T-cell (primary cell): ENCODE data around the gene EMC10. TPM values are rescaled to one million over a fixed set of nuclear protein-coding genes. Genes with fewer than 3 reads are reported as not detected.
A peak's percentile ranks its signal among the peaks of the same experiment; 100 is the strongest.

Experiments
- ATAC-seq, 4 experiments: fragments of 200-7000 bp in 3 of 4; fragments of 150-1000 bp in 1 of 4; cut with Tn5 transposase; replicated peaks in 1 of 4; 1 replicate in 3 of 4; 2 replicates in 1 of 4; pipeline ENCODE4 v1.10.0; 2021; ENCODE audit warnings: moderate library complexity in 3 of 4, mild to moderate bottlenecking in 2 of 4, moderate number of reproducible peaks in 1 of 4
- CTCF ChIA-PET, 2 donors: fragments of 300-600 bp; sonication (Branson Sonifier 250); formaldehyde crosslinking; loops; one replicate each; lab custom pipeline; 2022; ENCODE audit warnings: antibody characterized with exemption in 2 of 2; lab: Charles Lee
- POLR2A ChIA-PET, 2 donors: fragments of 300-600 bp; sonication (Branson Sonifier 250); formaldehyde crosslinking; loops; one replicate each; lab custom pipeline; 2022; ENCODE audit warnings: antibody characterized with exemption in 2 of 2; lab: Charles Lee
- DNase-seq, 35 experiments: peaks; one replicate each; pipeline versions ENCODE4 v3.0.0 to v3.0.0-alpha.2; 2013 to 2023
- H3K27ac ChIP-seq: one replicate; pipeline ENCODE4 v1.5.1; 2013; ENCODE audit warnings: low read length
- H3K27me3 ChIP-seq, 2 experiments: replicated peaks in 1 of 2; 1 replicate in 1 of 2; 2 replicates in 1 of 2; pipeline versions ENCODE4 v1.6.1 to v1.7.0; 2013; ENCODE audit warnings: low read length in 1 of 2, mixed read lengths in 1 of 2; ENCODE audit not compliant: control insufficient read depth in 2 of 2, insufficient read depth in 2 of 2; ENCODE audit errors: extremely low read depth in 1 of 2
- H3K36me3 ChIP-seq, 2 donors: 1 replicate in 1 of 2; 2 replicates in 1 of 2; pipeline versions ENCODE4 v1.6.1 to v1.7.0; 2013; ENCODE audit warnings: low read length in 1 of 2; ENCODE audit not compliant: control insufficient read depth in 2 of 2, insufficient read depth in 1 of 2; ENCODE audit errors: extremely low read depth in 1 of 2
- H3K4me1 ChIP-seq, 2 experiments: 1 replicate in 1 of 2; 2 replicates in 1 of 2; pipeline versions ENCODE4 v1.6.1 to v1.7.0; 2013; ENCODE audit warnings: low read length in 2 of 2, mixed read lengths in 1 of 2; ENCODE audit not compliant: insufficient read depth in 2 of 2, control insufficient read depth in 1 of 2; ENCODE audit errors: extremely low read depth in 1 of 2
- H3K4me3 ChIP-seq, 2 donors: 1 replicate in 1 of 2; 2 replicates in 1 of 2; pipeline versions ENCODE4 v1.5.1 to v1.7.0; 2013; ENCODE audit warnings: mild to moderate bottlenecking in 2 of 2, low read length in 1 of 2, moderate library complexity in 1 of 2; ENCODE audit not compliant: control insufficient read depth in 1 of 2; ENCODE audit errors: extremely low read depth in 1 of 2
- H3K9me3 ChIP-seq: 2 replicates; pipeline ENCODE4 v1.7.0; 2013
- H3K27ac Mint-ChIP-seq, 2 donors: one replicate each; pipeline ENCODE4 v1.8.0; 2020 to 2021; ENCODE audit warnings: mild to moderate bottlenecking in 2 of 2, mixed read lengths in 2 of 2
- H3K27me3 Mint-ChIP-seq, 2 donors: one replicate each; pipeline ENCODE4 v1.8.0; 2021 to 2022; ENCODE audit warnings: mixed read lengths in 2 of 2
- H3K36me3 Mint-ChIP-seq: one replicate; pipeline ENCODE4 v1.8.0; 2021; ENCODE audit warnings: mixed read lengths
- H3K4me1 Mint-ChIP-seq, 3 donors: one replicate each; pipeline ENCODE4 v1.8.0; 2020 to 2022; ENCODE audit warnings: mixed read lengths in 3 of 3, mild to moderate bottlenecking in 1 of 3
- H3K4me3 Mint-ChIP-seq, 3 donors: one replicate each; pipeline ENCODE4 v1.8.0; 2020 to 2022; ENCODE audit warnings: mild to moderate bottlenecking in 3 of 3, mixed read lengths in 3 of 3, moderate library complexity in 3 of 3
- H3K9me3 Mint-ChIP-seq, 3 donors: one replicate each; pipeline ENCODE4 v1.8.0; 2020 to 2022; ENCODE audit warnings: mixed read lengths in 3 of 3
- WGBS: methylation state at CpG from one replicate; pipeline ENCODE4 v1.1.5; 2013; ENCODE audit warnings: missing lambda C conversion rate; ENCODE audit not compliant: insufficient coverage; 5-methylcytosine and 5-hydroxymethylcytosine counted together
- total RNA-seq, 35 experiments: library from RNA in 6 of 35; stranded (reverse) in 6 of 35; fragments of 120-200 nt in 1 of 35; gene quantifications; one replicate each; pipeline versions ENCODE4 v1.2.1 to v1.2.4 and lab custom pipeline; 2013 to 2026

The EMC10 gene
- total RNA-seq, 5 donors from 2014 or later (not counting 1 experiment from before 2014, with no cell fraction given), result 83.7 to 98.1 (median 89.7) TPM

DNA sequence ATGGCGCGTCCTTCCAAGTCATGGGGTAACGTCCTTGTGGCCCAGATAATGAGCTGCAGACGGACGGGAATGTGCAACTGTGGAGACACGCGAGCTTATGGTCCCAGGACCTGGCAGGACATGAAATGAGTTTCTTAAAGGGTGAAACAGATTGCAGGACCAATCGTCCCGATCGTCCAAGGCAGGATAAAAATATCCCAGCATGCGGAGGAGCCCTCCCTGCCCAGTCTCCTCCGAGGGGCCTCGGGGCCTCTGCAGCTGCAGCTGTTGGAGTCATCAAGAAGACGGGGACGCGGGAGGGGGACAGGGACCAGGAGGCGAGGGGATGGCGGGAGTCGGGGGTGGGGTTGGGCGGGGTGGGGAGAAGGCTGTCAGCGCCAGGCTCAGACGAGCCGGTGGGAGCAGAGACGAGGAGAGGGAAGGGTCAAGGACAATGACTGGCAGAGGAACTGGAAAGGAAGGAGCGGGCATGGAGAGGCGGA lies 14.7 kb downstream of the EMC10 start:
- ATAC-seq (no peak), DNase-seq (no peak)
- no peak overlapping the region for H3K27ac ChIP-seq
- Mint-ChIP-seq H3K27ac (no peak overlapping the region), H3K36me3 (peaks cover 4% of the 10 kb centered on the region), H3K27me3 (no peaks in the 10 kb centered on the region), H3K9me3 (no peaks in the 10 kb centered on the region), H3K4me1 (peaks cover 23 to 54% (median 39%) of the 10 kb centered on the region in 3 donors), H3K4me3 (peak overlapping the region in 1 of 3 donors; percentile 61)
- H3K4me3 ChIP-seq, result no peak overlapping the region
- H3K4me1 ChIP-seq, result peaks cover 6 to 25% of the 10 kb centered on the region in 2 experiments
- no peaks in the 10 kb centered on the region for H3K27me3 ChIP-seq
- no peaks in the 10 kb centered on the region for H3K36me3 ChIP-seq
- POLR2A ChIA-PET, result no interaction called here
- CTCF ChIA-PET, result no interaction called here
- no peaks in the 10 kb centered on the region for H3K9me3 ChIP-seq
- 80% methylated on average over 17 of the region's 26 CpGs for WGBS

DNA sequence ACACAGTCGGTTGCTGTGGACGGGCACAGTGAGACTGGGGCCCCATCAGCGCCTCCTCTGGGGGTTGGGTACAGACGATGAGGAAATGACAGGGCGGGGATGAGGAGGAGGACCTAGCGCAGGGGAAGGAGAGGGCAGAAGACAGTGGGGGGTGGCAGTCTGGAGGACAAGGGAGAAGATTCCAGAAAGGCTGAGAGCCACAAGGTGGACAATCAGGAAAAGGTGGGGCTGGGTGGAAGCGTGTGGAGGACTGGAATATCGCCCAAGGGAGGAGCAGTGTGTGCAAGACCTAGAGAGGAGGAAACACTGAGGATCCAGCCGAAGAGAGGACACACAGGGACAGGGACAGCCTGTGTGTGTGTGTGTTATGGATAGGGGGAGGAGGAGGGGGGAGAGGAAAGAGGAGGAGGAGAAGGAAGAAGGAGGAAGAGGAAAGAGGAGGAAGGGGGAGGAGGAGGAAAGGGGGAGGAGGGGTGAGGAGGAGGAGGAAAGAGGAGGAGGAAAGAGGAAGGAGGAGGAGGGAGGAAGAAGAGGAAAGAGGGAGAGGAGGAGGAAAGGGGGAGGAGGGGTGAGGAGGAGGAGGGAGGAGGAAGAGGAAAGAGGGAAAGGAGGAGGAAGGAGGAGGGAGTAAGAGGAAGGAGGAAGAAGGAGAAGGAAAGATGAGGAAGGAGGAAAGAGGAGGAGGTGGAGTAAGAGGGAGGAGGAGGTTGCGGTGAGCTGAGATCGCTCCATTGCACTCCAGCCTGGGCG lies 16.2 kb downstream of the EMC10 start:
- Mint-ChIP-seq H3K4me1 (peaks cover 23 to 48% (median 36%) of the 10 kb centered on the region in 3 donors), H3K9me3 (no peaks in the 10 kb centered on the region), H3K27ac (peak overlapping the region in 1 of 2 donors; percentile 40), H3K36me3 (peaks cover 4% of the 10 kb centered on the region), H3K4me3 (peak overlapping the region in 1 of 3 donors; percentile 61), H3K27me3 (no peaks in the 10 kb centered on the region)
- ChIA-PET CTCF (no interaction called here), POLR2A (no interaction called here)
- no peaks in the 10 kb centered on the region for H3K36me3 ChIP-seq
- ATAC-seq, result peak; percentile 79 to 91 (median 84)
- H3K4me3 ChIP-seq, result no peak overlapping the region
- H3K27me3 ChIP-seq, result no peaks in the 10 kb centered on the region
- H3K9me3 ChIP-seq, result no peaks in the 10 kb centered on the region
- 8% methylated on average over 9 of the region's 12 CpGs for WGBS
- H3K4me1 ChIP-seq, result peaks cover 6 to 20% of the 10 kb centered on the region in 2 experiments
- no peak overlapping the region for H3K27ac ChIP-seq
- DNase-seq, result peak in 10 of 35 experiments; percentile 11 to 35 (median 23)

DNA sequence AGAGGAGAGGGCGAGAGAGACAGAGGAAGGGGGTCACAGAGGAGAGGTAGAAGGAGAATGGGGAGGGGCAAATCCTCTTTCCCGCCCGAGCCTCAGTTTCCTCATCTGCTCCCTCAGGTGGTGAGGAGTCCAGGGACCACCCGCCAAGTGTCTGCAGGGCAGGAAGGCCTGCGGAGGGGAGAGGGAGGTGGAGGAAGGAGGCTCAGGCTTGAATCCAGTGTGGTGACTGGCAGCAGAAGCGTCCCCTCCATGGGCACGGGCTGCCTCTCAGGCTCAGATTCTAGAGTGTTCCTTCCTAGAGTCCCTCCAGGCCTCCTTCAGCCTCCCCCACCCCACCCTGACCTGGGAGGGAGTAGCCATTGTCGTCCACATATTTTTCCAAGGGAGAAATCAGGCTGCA lies 16.9 kb downstream of the EMC10 start:
- H3K4me1 ChIP-seq, result peaks cover 6 to 18% of the 10 kb centered on the region in 2 experiments
- peaks cover 4% of the 10 kb centered on the region for H3K36me3 Mint-ChIP-seq
- no peaks in the 10 kb centered on the region for H3K9me3 Mint-ChIP-seq
- peaks cover 23 to 43% (median 34%) of the 10 kb centered on the region in 3 donors for H3K4me1 Mint-ChIP-seq
- DNase-seq, result no peak
- H3K9me3 ChIP-seq, result no peaks in the 10 kb centered on the region
- ATAC-seq, result no peak
- H3K4me3 Mint-ChIP-seq, result no peak overlapping the region
- H3K4me3 ChIP-seq, result no peak overlapping the region
- H3K27ac Mint-ChIP-seq, result no peak overlapping the region
- CTCF ChIA-PET, result no interaction called here
- no peaks in the 10 kb centered on the region for H3K27me3 Mint-ChIP-seq
- WGBS, result 100% methylated on average over 4 of the region's 8 CpGs
- POLR2A ChIA-PET, result interaction anchor here in 1 of 2 donors (0.5 kb wide), 1 partner anchor 81 kb away, joined by 3 read pairs; no protein-coding TSS in a partner anchor
- no peaks in the 10 kb centered on the region for H3K27me3 ChIP-seq
- H3K27ac ChIP-seq, result no peak overlapping the region
- no peaks in the 10 kb centered on the region for H3K36me3 ChIP-seq

DNA sequence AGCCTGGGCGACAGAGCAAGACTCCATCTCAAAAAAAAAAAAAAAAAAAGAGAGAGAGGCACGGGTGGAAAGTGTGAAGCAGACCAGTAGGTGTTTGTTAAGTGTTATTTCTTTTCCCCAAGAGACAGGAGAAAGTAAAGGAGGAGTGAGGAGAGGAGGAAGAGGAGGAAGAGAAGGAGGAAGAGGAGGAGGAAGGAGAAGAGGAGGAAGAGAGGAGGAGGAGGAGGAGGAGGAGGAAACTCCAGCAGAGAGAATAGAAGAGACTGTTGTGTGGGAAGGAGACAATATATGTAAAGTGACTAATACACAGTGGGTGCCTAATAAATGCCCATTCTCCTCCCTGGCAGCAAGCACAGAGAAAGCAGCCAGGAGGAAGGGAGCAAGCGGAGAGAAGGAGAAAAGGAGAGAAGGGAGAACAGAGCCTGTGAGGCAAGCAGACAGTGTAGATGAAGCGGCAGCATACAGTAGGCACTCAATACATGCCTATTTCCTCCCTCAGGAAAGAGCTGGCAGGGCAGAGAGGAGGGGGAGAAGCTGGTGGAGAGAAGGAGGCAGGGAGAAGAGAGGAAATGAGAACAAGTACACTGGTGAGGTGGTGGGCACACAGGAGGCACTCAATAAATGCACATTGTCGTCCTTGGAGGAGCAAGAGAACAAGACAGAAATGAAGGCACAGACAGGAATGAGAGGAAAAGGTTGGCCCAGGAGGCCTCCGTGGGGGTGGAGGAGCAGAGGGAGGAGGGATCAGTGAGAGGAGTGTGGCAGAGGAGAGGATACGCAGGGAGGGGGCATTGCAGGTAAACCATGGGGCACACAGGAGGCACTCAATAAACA lies 18.1 kb downstream of the EMC10 start:
- Mint-ChIP-seq H3K9me3 (no peaks in the 10 kb centered on the region), H3K27ac (peak overlapping the region in 1 of 2 donors; percentile 19), H3K27me3 (no peaks in the 10 kb centered on the region), H3K4me3 (no peak overlapping the region), H3K4me1 (peaks cover 21 to 31% (median 26%) of the 10 kb centered on the region in 3 donors), H3K36me3 (peaks cover 4% of the 10 kb centered on the region)
- ATAC-seq (no peak), DNase-seq (no peak)
- Histone ChIP-seq H3K27ac (no peak overlapping the region), H3K36me3 (no peaks in the 10 kb centered on the region), H3K27me3 (no peaks in the 10 kb centered on the region), H3K9me3 (no peaks in the 10 kb centered on the region), H3K4me3 (no peak overlapping the region), H3K4me1 (peaks cover 6 to 18% of the 10 kb centered on the region in 2 experiments)
- CTCF ChIA-PET, result interaction anchor here in 1 of 2 donors (0.6 kb wide), 1 partner anchor 16 kb away, joined by 3 read pairs; the partner anchor contains the start of gene JOSD2
- POLR2A ChIA-PET, result no interaction called here
- 50% methylated on average over 3 of the region's 7 CpGs for WGBS

DNA sequence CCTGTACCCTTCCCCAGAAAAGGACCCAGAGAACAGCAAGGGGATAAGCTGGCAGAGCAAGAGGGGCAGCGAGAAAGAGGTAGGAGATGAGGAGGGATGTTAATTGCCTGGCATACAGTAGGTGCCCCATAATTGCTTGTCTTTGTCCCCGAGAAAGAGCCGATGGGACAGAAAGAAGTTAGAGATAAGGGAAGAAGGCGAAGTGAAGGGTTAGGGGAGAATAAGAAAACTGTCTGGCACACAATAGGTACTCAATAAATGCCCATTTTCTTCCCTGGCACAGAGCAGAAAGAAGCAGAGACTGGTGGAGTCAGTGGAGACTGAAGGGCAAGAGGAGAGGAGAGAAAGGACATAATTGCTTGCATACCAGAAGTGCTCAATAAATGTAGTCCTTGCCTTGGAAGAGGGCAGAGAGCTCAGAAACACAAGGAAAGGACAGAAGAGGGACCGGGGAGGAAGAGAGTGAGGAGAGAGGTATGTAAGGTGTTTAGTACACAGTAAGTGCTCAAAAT lies 18.8 kb downstream of the EMC10 start:
- H3K9me3 Mint-ChIP-seq, result no peaks in the 10 kb centered on the region

More for the DNA sequence above, 18.8 kb downstream of the EMC10 start:
- DNase-seq (no peak), ATAC-seq (no peak)
- Mint-ChIP-seq H3K36me3 (peaks cover 4% of the 10 kb centered on the region), H3K4me1 (peaks cover 21 to 25% (median 23%) of the 10 kb centered on the region in 3 donors), H3K27me3 (no peaks in the 10 kb centered on the region), H3K27ac (no peak overlapping the region), H3K4me3 (no peak overlapping the region)
- POLR2A ChIA-PET, result no interaction called here
- H3K36me3 ChIP-seq, result no peaks in the 10 kb centered on the region
- CTCF ChIA-PET, result no interaction called here
- no peaks in the 10 kb centered on the region for H3K27me3 ChIP-seq
- H3K27ac ChIP-seq, result no peak overlapping the region
- H3K9me3 ChIP-seq, result no peaks in the 10 kb centered on the region
- no peak overlapping the region for H3K4me3 ChIP-seq
- H3K4me1 ChIP-seq, result peaks cover 6 to 18% of the 10 kb centered on the region in 2 experiments
- WGBS, result 100% methylated on average over 1 of the region's 5 CpGs
